Psoas muscle (tissue), 8 donors: ENCODE results near the gene CCT4. TPM values are rescaled to one million over a fixed set of nuclear protein-coding genes. Genes with fewer than 3 reads are reported as not detected.

ENCODE experiments used
- ATAC-seq, 4 donors: fragments of 200-7000 bp; cut with Tn5 transposase; one replicate each; pipeline ENCODE4 v1.9.1; 2020; ENCODE audit warnings: moderate library complexity in 3 of 4, mild to moderate bottlenecking in 2 of 4
- DNase-seq, 2 donors: peaks; one replicate each; pipeline ENCODE4 v3.0.0-alpha.2; 2020
- H3K27ac ChIP-seq: fragments of 200-600 bp; one replicate; pipeline ENCODE4 v1.8.0; 2022
- H3K27me3 ChIP-seq, 3 donors: fragments of 200-600 bp in 1 of 3; one replicate each; pipeline versions ENCODE4 v1.6.1 to v1.8.0; 2013 to 2022; ENCODE audit warnings: low read length in 2 of 3, mild to moderate bottlenecking in 2 of 3, moderate library complexity in 1 of 3; ENCODE audit not compliant: insufficient read depth in 3 of 3
- H3K36me3 ChIP-seq, 2 donors: fragments of 200-600 bp in 1 of 2; one replicate each; pipeline versions ENCODE4 v1.6.1 to v1.8.0; 2013 to 2022; ENCODE audit warnings: low read depth in 1 of 2, mild to moderate bottlenecking in 1 of 2, moderate library complexity in 1 of 2; ENCODE audit not compliant: insufficient read depth in 1 of 2
- H3K4me1 ChIP-seq: fragments of 200-600 bp; one replicate; pipeline ENCODE4 v1.8.0; 2022
- H3K4me3 ChIP-seq: fragments of 200-600 bp; one replicate; pipeline ENCODE4 v1.8.0; 2022; ENCODE audit warnings: mild to moderate bottlenecking
- H3K9me3 ChIP-seq: fragments of 200-600 bp; one replicate; pipeline ENCODE4 v1.8.0; 2022
- CTCF ChIP-seq: fragments of 200-600 bp; IDR thresholded peaks from one replicate; pipeline ENCODE4 v1.8.0; 2022; ENCODE audit warnings: antibody characterized with exemption
- WGBS, 3 donors: extraction: QIAGEN DNeasy Blood & Tissue Kit; methylation state at CpG; one replicate each; pipeline versions ENCODE4 v1.1.6 to v1.1.7; 2013; 5-methylcytosine and 5-hydroxymethylcytosine counted together
- intact Hi-C, 2 donors: fragments of 100-400 bp; cut with DNase I; formaldehyde crosslinking; loops; one replicate each; pipeline versions ENCODE4 v1.11.0 to v1.14.2; 2022
- polyA plus RNA-seq, 3 donors: library from polyadenylated mRNA; stranded (reverse); fragments of 200-250 nt; gene quantifications; one replicate each; pipeline ENCODE4 v1.2.3, GENCODE V29; 2013
- total RNA-seq, 4 donors: library from RNA; stranded (reverse); fragmentation: NEBNext Ultra II Directional in 2 of 4; extraction: Animal tissue kit (Norgen Biotek cat#: 25700) in 2 of 4; gene quantifications; one replicate each; pipeline versions ENCODE4 v1.2.1 to v1.2.4, GENCODE V29; 2021 to 2023
- donor health status: healthy with polysubstance abuse.
- donor health status: DM: no; HTN: no; CAD: no; lungs with moderate emphysema.
- donor health status: Bipolar disorder and iron deficiency.
- donor health status: healthy.
- donor health status: DM: yes; HTN: yes; CAD: no.
- donor health status: DM: no; HTN: no; CAD: no.
- donor health status: DM: no; HTN: no; CAD: no.
- donor health status: DM: yes; HTN: yes; CAD: no.

Gene CCT4
- total and polyA plus RNA-seq, 7 donors: 88.7 to 191 (median 132) TPM

- peaks cover 22% of the 10 kb centered on the region for H3K4me1 ChIP-seq
- peak within 1 kb of the TSS; percentile 97 for H3K4me3 ChIP-seq
- WGBS, 3 donors: 1% methylated on average over 33 of the region's 33 CpGs
- ATAC-seq (peak; percentile 97 to 99 (median 98)), DNase-seq (peak; percentile 85 to 90)
- TF ChIP-seq CTCF: no peak
- no peaks in the 10 kb centered on the region for H3K9me3 ChIP-seq
- H3K36me3 ChIP-seq: peaks cover 0 to 4% of the 10 kb centered on the region in 2 donors
- intact Hi-C loops: no loop called here
- H3K27ac ChIP-seq: peak within 1 kb of the TSS; percentile 88
- H3K27me3 ChIP-seq: no peaks in the 10 kb centered on the region
These were observed 17.1 kb upstream of the CCT4 start, which contains the start of gene COMMD1 for GRCh38 chr2:61905372-61906185. Gene COMMD1, plus strand, starts transcription at chr2:61905674. Its CDS starts 5 bp downstream, at chr2:61905679.

GRCh38 chr2:61900281-61900680, 11.8 kb upstream of the CCT4 start:
- DNase-seq: no peak
- no peaks in the 10 kb centered on the region for H3K4me1 ChIP-seq
- TF ChIP-seq CTCF: no peak
- no peaks in the 10 kb centered on the region for H3K27me3 ChIP-seq
- ATAC-seq: no peak
- no peaks in the 10 kb centered on the region for H3K9me3 ChIP-seq
- intact Hi-C loops: no loop called here
- no peak overlapping the region for H3K4me3 ChIP-seq
- 68 to 84% (median 81%) methylated on average over 1 of the region's 1 CpG for WGBS, 3 donors
- H3K36me3 ChIP-seq: no peaks in the 10 kb centered on the region
- H3K27ac ChIP-seq: no peak overlapping the region

GRCh38 chr2:61898810-61899209, 10.4 kb upstream of the CCT4 start:
- WGBS, 3 donors: 22 to 36% (median 34%) methylated on average over 2 of the region's 2 CpGs

GRCh38 chr2:61887717-61888266, 664 bp downstream of the CCT4 start:
- peaks cover 0 to 28% of the 10 kb centered on the region in 2 donors for H3K36me3 ChIP-seq
- H3K4me3 ChIP-seq: peak overlapping the region; percentile 74
- ATAC-seq: peak in 3 of 4 donors; percentile 17 to 31 (median 25)
- no peak for TF ChIP-seq CTCF
- peak overlapping the region; percentile 90 for H3K27ac ChIP-seq
- H3K9me3 ChIP-seq: no peaks in the 10 kb centered on the region
- no peaks in the 10 kb centered on the region for H3K27me3 ChIP-seq
- 0 to 1% (median 0%) methylated on average over 18 of the region's 18 CpGs for WGBS, 3 donors
- peaks cover 8% of the 10 kb centered on the region for H3K4me1 ChIP-seq
- no peak for DNase-seq
- intact Hi-C loops: no loop called here

More at GRCh38 chr2:61898810-61899209, 10.4 kb upstream of the CCT4 start:
- Histone ChIP-seq H3K36me3 (no peaks in the 10 kb centered on the region), H3K4me1 (no peaks in the 10 kb centered on the region), H3K4me3 (no peak overlapping the region), H3K27ac (no peak overlapping the region), H3K9me3 (no peaks in the 10 kb centered on the region), H3K27me3 (no peaks in the 10 kb centered on the region)
- ATAC-seq: no peak
- TF ChIP-seq CTCF: no peak
- intact Hi-C loops: no loop called here
- DNase-seq: no peak
